Measurements from ENCODE around the gene ACER2.
"Not testable (repeated sequence)": the region's sequence is repeated elsewhere in the genome, so short reads cannot be mapped to it uniquely, and the experiment has no call there.

Gene ACER2

DNA sequence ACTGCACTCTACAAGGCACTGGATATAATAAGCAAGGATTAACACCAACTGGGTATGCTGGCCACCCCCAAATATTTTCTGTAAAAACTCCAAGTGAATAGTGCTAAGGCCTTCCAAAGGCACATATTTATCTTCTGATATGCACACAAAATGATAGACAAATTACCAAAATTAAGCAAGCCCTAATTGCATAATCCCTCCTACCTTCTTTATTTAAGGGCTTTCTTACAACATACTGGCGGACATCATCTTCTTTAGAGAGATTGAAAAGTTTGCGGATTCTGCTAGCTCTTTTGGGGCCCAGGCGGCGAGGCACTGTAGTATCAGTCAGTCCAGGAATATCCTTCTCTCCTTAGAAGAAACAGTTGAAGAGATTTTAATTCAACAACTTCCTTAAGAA, 30.6 kb upstream of the ACER2 start:
- TF ChIP-seq, protein P1, sequence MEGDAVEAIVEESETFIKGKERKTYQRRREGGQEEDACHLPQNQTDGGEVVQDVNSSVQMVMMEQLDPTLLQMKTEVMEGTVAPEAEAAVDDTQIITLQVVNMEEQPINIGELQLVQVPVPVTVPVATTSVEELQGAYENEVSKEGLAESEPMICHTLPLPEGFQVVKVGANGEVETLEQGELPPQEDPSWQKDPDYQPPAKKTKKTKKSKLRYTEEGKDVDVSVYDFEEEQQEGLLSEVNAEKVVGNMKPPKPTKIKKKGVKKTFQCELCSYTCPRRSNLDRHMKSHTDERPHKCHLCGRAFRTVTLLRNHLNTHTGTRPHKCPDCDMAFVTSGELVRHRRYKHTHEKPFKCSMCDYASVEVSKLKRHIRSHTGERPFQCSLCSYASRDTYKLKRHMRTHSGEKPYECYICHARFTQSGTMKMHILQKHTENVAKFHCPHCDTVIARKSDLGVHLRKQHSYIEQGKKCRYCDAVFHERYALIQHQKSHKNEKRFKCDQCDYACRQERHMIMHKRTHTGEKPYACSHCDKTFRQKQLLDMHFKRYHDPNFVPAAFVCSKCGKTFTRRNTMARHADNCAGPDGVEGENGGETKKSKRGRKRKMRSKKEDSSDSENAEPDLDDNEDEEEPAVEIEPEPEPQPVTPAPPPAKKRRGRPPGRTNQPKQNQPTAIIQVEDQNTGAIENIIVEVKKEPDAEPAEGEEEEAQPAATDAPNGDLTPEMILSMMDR (conservative IDR thresholded peaks at IDR 0.05; ENCODE audit: low read depth, low read length): no peak
- DNase-seq (ENCODE audit: low read depth): no peak
- peak overlapping the region; percentile 99 for H3K4me3 ChIP-seq (ENCODE audit: low read length)

DNA sequence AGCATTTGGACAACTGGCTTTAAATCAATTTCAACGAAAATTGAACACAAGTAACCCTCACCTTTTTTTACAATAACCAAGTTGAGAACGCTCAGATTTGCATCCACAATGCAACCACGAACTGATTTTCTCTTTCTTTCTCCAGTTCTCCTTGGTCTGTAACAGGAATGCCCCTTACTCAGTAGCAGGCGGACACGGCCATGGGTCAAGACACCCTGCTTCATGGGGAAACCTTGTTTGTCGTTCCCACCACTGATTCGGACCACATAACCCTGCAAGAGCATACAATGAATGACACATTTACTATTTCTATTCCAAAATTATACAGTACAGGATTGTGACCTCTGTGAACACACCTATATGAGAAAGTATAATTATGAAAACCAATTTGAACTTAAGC, 30.2 kb upstream of the ACER2 start:
- DNase-seq (ENCODE audit: low read depth): no peak
- H3K4me3 ChIP-seq (ENCODE audit: low read length): peak overlapping the region; percentile 99
- TF ChIP-seq, protein P1 (conservative IDR thresholded peaks at IDR 0.05; ENCODE audit: low read depth, low read length): no peak

DNA sequence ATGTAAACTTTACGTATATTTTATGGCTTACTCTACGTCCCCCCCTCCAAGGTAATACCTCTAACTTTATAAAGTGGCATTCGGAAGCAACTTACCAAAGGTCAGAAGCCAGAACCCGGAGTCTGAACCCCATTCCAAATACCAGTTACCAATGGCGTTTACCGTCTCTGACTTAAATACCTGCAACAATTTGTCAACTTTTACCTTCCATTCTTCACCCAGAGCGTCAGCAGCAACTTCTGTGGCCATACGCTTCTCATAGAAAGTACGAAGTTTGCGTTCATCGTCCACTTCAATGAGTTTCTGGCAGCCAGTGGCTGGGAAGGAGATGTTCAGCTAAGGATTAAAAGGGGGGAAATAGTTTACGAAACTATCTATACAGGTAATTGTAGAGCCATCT, 29.5 kb upstream of the ACER2 start:
- H3K4me3 ChIP-seq (ENCODE audit: low read length): peak overlapping the region; percentile 99
- TF ChIP-seq, protein P1 (conservative IDR thresholded peaks at IDR 0.05; ENCODE audit: low read depth, low read length): no peak
- no peak for DNase-seq (ENCODE audit: low read depth)

DNA sequence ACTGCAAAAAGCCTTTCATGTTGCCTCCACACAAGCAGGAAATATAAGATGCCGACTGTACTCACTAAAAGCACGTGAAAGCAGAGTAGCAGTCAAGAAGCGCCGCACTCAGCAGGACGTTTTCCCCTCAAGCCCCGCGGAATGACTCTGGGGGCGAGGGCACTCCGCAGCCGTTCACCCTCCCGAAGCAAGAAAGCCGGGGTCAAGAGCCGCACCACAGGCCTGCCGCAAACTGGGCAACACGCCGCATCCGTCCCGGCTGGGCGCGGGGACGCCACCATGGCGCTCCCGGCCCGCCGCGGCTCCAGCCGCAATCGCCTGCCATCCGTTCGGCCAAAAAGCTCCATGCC, 29.1 kb upstream of the ACER2 start:
- DNase-seq (ENCODE audit: low read depth): no peak
- H3K4me3 ChIP-seq (ENCODE audit: low read length): peak overlapping the region; percentile 99
- TF ChIP-seq, protein P1 (conservative IDR thresholded peaks at IDR 0.05; ENCODE audit: low read depth, low read length): no peak

DNA sequence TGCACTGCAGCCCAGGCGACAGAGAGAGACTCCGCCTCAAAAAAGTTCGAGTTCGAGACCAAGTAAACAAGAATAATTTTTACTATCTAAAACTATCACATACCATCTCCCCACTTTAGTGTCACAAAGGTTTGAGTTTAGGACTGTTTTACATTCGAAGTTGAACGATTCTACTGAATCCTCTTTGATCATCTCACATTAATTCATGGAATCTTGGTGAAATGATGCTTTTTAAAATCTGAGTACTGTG, 28.1 kb upstream of the ACER2 start:
- peak overlapping the region; percentile 99 for H3K4me3 ChIP-seq (ENCODE audit: low read length)
- no peak for DNase-seq (ENCODE audit: low read depth)
- TF ChIP-seq, protein P1 (conservative IDR thresholded peaks at IDR 0.05; ENCODE audit: low read depth, low read length): no peak

DNA sequence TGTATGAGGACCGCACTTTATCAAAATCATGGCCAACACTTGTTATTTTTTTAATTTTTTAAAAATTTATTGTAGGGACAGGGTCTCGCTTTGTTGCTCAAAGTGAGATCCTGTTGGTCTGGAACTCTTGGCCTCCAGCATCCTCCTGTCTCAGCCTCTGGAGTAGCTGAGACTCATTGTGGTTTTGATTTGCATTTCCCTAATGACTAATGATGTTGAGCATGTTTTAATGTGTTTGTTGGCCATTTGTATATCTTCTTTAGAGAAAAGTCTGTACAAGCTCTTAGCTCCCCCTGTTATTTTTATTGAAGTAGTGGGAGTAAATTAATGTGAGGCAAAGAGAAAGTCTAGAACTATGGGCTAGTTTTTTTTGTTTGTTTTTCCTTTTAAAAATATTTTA, 27.2 kb upstream of the ACER2 start:
- no peak for DNase-seq (ENCODE audit: low read depth)
- no peak overlapping the region for H3K4me3 ChIP-seq (ENCODE audit: low read length)

DNA sequence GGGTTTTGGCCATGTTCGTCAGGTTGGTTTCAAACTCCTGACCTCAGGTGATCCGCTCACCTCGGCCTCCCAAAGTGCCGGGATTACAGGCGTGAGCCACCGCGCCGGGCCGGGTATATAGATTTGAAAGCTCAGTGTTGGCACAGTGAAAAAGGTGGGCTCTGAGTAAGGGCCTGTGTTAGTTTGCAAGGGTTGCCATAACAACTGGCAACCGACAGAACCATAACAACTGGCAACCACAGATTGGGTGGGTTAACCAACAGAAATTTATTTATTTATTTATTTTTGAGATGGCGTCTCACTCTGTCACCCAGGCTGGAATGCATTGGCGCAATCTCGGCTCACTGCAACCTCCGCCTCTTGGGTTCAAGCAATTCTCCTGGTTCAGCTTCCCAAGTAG, 23.6 kb upstream of the ACER2 start:
- DNase-seq (ENCODE audit: low read depth); H3K4me3 ChIP-seq (ENCODE audit: low read length): not testable (repeated sequence)

More for the DNA sequence above, 27.2 kb upstream of the ACER2 start:
- TF ChIP-seq, protein P1 (conservative IDR thresholded peaks at IDR 0.05; ENCODE audit: low read depth, low read length): no peak

DNA sequence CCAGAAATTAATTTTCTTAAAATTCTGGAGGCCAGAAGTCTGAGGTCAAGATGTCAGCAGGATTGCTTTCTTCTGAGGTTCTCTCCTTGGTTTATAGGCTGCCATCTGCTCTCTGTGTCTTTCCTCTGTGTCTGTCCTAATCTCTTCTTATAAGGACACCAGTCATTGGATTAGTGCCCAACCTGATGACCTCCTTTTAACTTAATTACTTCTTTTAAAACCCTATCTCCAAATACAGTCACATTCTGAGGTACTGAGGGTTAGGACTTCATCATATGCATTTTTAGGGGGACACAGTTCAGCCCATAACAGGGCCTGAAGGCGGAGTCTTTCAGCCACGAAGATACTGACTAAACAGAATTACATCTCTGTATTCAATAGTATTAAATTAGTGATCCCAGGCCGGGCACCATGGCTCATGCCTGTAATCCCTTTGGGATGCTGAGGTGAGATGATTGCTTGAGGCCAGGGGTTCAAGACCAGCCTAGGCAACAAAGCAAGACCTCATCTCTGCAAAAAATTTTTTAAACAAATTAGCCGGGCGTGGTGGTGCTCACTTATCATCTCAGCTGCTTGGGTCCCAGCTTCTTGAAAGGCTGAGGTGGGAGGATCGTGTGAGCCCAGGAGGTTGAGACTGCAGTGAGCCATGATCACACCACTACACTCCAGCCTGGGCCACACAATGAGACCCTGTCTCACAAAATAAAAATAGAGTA, 22.9 kb upstream of the ACER2 start:
- H3K4me3 ChIP-seq (ENCODE audit: low read length): no peak overlapping the region
- TF ChIP-seq, protein P1 (conservative IDR thresholded peaks at IDR 0.05; ENCODE audit: low read depth, low read length): no peak
- DNase-seq (ENCODE audit: low read depth): no peak

Data from retinal pigment epithelial cell (primary cell).